ENCODE data around the gene TMCO6. TPM values are rescaled to one million over a fixed set of nuclear protein-coding genes. Genes with fewer than 3 reads are reported as not detected.
A peak's percentile ranks its signal among the peaks of the same experiment; 100 is the strongest.

Gene TMCO6
- polyA plus RNA-seq, 3 donors = 9.8 to 45.5 (median 12.6) TPM

GRCh38 chr5:140678993-140679392, 39.7 kb downstream of the TMCO6 start:
- H3K4me1 Mint-ChIP-seq = no peaks in the 10 kb centered on the region
- Histone ChIP-seq H3K4me1 (ENCODE audit: control insufficient read depth in 1 of 2, insufficient read depth in 2 of 2, low read length in 2 of 2) (no peaks in the 10 kb centered on the region), H3K4me2 (replicated peaks; ENCODE audit: extremely low read depth, low read length, poor library complexity, severe bottlenecking) (no peak overlapping the region), H3K9ac (ENCODE audit: insufficient read depth, low read length, poor library complexity, severe bottlenecking) (no peak overlapping the region), H3K27me3 (ENCODE audit: control insufficient read depth in 2 of 2, insufficient read depth in 2 of 2, low read length in 2 of 2) (no peaks in the 10 kb centered on the region), H3K79me2 (ENCODE audit: insufficient read depth, low read length) (no peaks in the 10 kb centered on the region), H3K36me3 (replicated peaks in 1 of 2; ENCODE audit: control insufficient read depth in 1 of 2, insufficient read depth in 2 of 2, low read length in 2 of 2) (peaks cover 85 to 91% of the 10 kb centered on the region in 2 donors), H3K27ac (ENCODE audit: low read depth in 1 of 2, low read length in 2 of 2) (no peak overlapping the region), H3K4me3 (replicated peaks in 1 of 3; ENCODE audit: low read depth in 2 of 3, low read length in 3 of 3) (no peak overlapping the region), H4K20me1 (ENCODE audit: insufficient read depth, low read length) (no peaks in the 10 kb centered on the region), H2AFZ (ENCODE audit: insufficient read depth, low read depth, low read length, poor library complexity, severe bottlenecking) (no peak overlapping the region), H3K9me3 (replicated peaks in 1 of 2; ENCODE audit: control insufficient read depth in 1 of 2, insufficient read depth in 1 of 2, low read length in 2 of 2) (no peaks in the 10 kb centered on the region)
- no CpG with 5 or more reads among the region's 7 CpGs for WGBS (ENCODE audit: insufficient coverage)
- H3K27me3 Mint-ChIP-seq (ENCODE audit: low read depth in 3 of 3) = peaks cover 0 to 2% (median 0%) of the 10 kb centered on the region in 3 donors
- TF ChIP-seq CTCF (IDR thresholded peaks at IDR 0.05) = no peak
- H3K36me3 Mint-ChIP-seq = peaks cover 76 to 93% of the 10 kb centered on the region in 2 donors
- no peak for DNase-seq
- H3K27ac Mint-ChIP-seq = peak overlapping the region in 1 of 7 donors; percentile 76
- H3K4me3 Mint-ChIP-seq = no peak overlapping the region
- intact Hi-C loops (cut with micrococcal nuclease) = no loop called here
- no peaks in the 10 kb centered on the region for H3K9me3 Mint-ChIP-seq

GRCh38 chr5:140690376-140690932, 51.2 kb downstream of the TMCO6 start:
- intact Hi-C loops (cut with micrococcal nuclease) = no loop called here
- no peak for TF ChIP-seq CTCF (IDR thresholded peaks at IDR 0.05)
- 76% methylated on average over 4 of the region's 8 CpGs for WGBS (ENCODE audit: insufficient coverage)
- Mint-ChIP-seq H3K9me3 (no peaks in the 10 kb centered on the region), H3K4me1 (peaks cover 23% of the 10 kb centered on the region), H3K36me3 (peaks cover 32 to 41% of the 10 kb centered on the region in 2 donors), H3K27ac (peak overlapping the region; percentile 90 to 99 (median 95)), H3K27me3 (ENCODE audit: low read depth in 3 of 3) (peaks cover 0 to 2% (median 0%) of the 10 kb centered on the region in 3 donors), H3K4me3 (peak overlapping the region; percentile 98 to 100)
- H3K9me3 ChIP-seq (replicated peaks in 1 of 2; ENCODE audit: control insufficient read depth in 1 of 2, insufficient read depth in 1 of 2, low read length in 2 of 2) = no peaks in the 10 kb centered on the region
- H4K20me1 ChIP-seq (ENCODE audit: insufficient read depth, low read length) = peaks cover 7% of the 10 kb centered on the region
- DNase-seq = no peak
- peaks cover 16 to 26% of the 10 kb centered on the region in 2 donors for H3K4me1 ChIP-seq (ENCODE audit: control insufficient read depth in 1 of 2, insufficient read depth in 2 of 2, low read length in 2 of 2)
- H3K9ac ChIP-seq (ENCODE audit: insufficient read depth, low read length, poor library complexity, severe bottlenecking) = peak overlapping the region; percentile 86
- H3K4me3 ChIP-seq (replicated peaks in 1 of 3; ENCODE audit: low read depth in 2 of 3, low read length in 3 of 3) = peak overlapping the region; percentile 60 to 96 (median 85)
- H3K79me2 ChIP-seq (ENCODE audit: insufficient read depth, low read length) = peaks cover 51% of the 10 kb centered on the region
- H2AFZ ChIP-seq (ENCODE audit: insufficient read depth, low read depth, low read length, poor library complexity, severe bottlenecking) = peak overlapping the region; percentile 90
- H3K27ac ChIP-seq (ENCODE audit: low read depth in 1 of 2, low read length in 2 of 2) = peak overlapping the region; percentile 69 to 91
- H3K27me3 ChIP-seq (ENCODE audit: control insufficient read depth in 2 of 2, insufficient read depth in 2 of 2, low read length in 2 of 2) = no peaks in the 10 kb centered on the region
- peak overlapping the region; percentile 98 for H3K4me2 ChIP-seq (replicated peaks; ENCODE audit: extremely low read depth, low read length, poor library complexity, severe bottlenecking)
- peaks cover 30 to 53% of the 10 kb centered on the region in 2 donors for H3K36me3 ChIP-seq (replicated peaks in 1 of 2; ENCODE audit: control insufficient read depth in 1 of 2, insufficient read depth in 2 of 2, low read length in 2 of 2)

All from CD14-positive monocyte (primary cell).